SJCRH30 (cell line): ENCODE data around the gene CBX8. TPM values are rescaled to one million over a fixed set of nuclear protein-coding genes. Genes with fewer than 3 reads are reported as not detected.

Experiments
- DNase-seq, 2 experiments: peaks; one replicate each; pipeline ENCODE4 v3.0.0-alpha.2; 2015 to 2020
- H3K27ac ChIP-seq: fragments of 250-450 bp; sonication (Bioruptor Pico); 2 replicates; pipeline ENCODE4 v1.5.1; 2020; ENCODE audit warnings: mild to moderate bottlenecking, moderate library complexity
- H3K27me3 ChIP-seq: fragments of 250-450 bp; sonication (Bioruptor Pico); 2 replicates; pipeline ENCODE4 v1.5.1; 2020; ENCODE audit warnings: mild to moderate bottlenecking, moderate library complexity
- H3K36me3 ChIP-seq: fragments of 250-450 bp; sonication (Bioruptor Pico); 2 replicates; pipeline ENCODE4 v1.5.1; 2020; ENCODE audit warnings: mild to moderate bottlenecking, moderate library complexity
- H3K4me1 ChIP-seq: fragments of 250-450 bp; sonication (Bioruptor Pico); 2 replicates; pipeline ENCODE4 v1.5.1; 2020; ENCODE audit warnings: mild to moderate bottlenecking, moderate library complexity
- H3K4me3 ChIP-seq: fragments of 250-450 bp; sonication (Bioruptor Pico); 2 replicates; pipeline ENCODE4 v1.5.1; 2020; ENCODE audit warnings: mild to moderate bottlenecking, moderate library complexity
- H3K9me3 ChIP-seq: fragments of 250-450 bp; sonication (Bioruptor Pico); replicated peaks from 2 replicates; pipeline ENCODE4 v1.5.1; 2020; ENCODE audit warnings: mild to moderate bottlenecking, moderate library complexity
- total RNA-seq: library from RNA; depleted of rRNA; stranded (reverse); fragments of >200 nt; shearing (Covaris generic); gene quantifications from 2 replicates; pipeline ENCODE4 v1.2.3, GENCODE V29; 2014

Gene CBX8
- total RNA-seq, 1 experiment from 2014 or later, result 8.2 TPM

DNA sequence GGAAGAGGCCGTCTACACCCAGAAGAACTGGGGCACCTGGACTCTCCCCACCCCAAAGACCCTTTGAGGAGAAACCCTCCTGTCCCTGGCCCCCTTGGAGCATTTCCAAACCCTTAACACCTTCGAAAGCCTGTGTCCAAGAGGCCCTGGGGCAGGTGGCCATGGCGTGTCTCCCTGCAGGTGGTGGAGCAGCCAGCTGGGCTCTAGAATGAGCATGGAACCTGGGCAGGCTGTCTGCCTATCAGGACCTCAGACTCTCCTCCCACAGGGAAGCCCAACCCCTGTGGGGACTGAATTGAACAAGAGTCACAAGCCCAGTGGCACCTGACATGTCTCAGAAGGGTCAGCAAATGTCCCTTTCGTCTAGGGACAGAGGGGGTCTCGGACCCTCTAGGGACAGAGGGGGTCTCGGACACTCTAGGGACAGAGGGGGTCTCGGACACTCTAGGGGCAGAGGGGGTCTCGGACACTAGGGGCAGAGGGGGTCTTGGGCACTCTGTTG is 33.9 kb upstream of the CBX8 start:
- Histone ChIP-seq H3K9me3 (no peaks in the 10 kb centered on the region), H3K27me3 (no peaks in the 10 kb centered on the region), H3K27ac (no peak overlapping the region), H3K4me3 (no peak overlapping the region), H3K4me1 (no peaks in the 10 kb centered on the region), H3K36me3 (peaks cover 24% of the 10 kb centered on the region)
- no peak for DNase-seq

DNA sequence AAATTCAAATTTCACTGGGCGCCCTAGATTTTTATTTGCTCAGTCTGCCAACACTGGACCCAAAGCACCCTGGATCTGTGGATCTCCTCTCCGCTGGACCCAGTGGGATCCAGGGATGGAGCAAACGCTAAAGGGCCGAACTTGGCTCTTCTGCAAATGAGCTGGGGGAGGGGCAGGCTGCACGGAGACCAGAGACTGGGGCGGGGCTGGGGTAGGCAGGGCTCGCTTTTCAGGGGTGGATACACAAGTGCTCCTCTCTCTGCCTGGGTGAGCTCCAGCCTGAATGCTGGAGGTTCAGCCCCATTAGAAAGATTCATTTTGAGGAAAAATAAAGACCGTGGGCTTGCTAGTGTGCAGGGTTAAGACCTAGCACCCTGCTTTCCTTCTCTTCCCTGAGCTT is 33.4 kb upstream of the CBX8 start:
- H3K4me3 ChIP-seq, result no peak overlapping the region
- no peak for DNase-seq
- H3K4me1 ChIP-seq, result no peaks in the 10 kb centered on the region
- H3K27me3 ChIP-seq, result no peaks in the 10 kb centered on the region
- no peaks in the 10 kb centered on the region for H3K9me3 ChIP-seq
- H3K27ac ChIP-seq, result no peak overlapping the region
- H3K36me3 ChIP-seq, result peaks cover 18% of the 10 kb centered on the region

DNA sequence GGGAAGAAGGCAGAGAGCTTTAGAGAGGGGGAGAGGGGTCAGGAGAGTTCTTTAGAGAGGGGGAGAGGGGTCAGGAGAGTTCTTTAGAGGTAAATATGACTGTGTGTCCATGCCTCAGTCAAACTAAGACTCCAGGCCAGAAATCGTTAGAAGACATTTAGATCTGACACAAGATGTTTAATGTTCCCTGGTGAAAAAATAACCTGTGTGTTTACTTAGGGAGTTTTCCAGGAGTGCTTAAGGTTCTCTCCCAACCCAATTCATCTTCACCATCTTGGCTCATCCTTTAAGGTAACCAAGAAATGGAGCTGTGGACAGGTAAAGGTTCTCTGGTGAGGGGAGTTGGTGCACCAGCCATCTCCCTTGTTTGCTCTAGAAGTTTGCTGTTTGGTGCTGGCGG is 32.6 kb upstream of the CBX8 start:
- no peak overlapping the region for H3K4me3 ChIP-seq
- no peaks in the 10 kb centered on the region for H3K4me1 ChIP-seq
- H3K36me3 ChIP-seq, result peaks cover 10% of the 10 kb centered on the region
- H3K9me3 ChIP-seq, result no peaks in the 10 kb centered on the region
- H3K27ac ChIP-seq, result no peak overlapping the region
- no peaks in the 10 kb centered on the region for H3K27me3 ChIP-seq
- no peak for DNase-seq

DNA sequence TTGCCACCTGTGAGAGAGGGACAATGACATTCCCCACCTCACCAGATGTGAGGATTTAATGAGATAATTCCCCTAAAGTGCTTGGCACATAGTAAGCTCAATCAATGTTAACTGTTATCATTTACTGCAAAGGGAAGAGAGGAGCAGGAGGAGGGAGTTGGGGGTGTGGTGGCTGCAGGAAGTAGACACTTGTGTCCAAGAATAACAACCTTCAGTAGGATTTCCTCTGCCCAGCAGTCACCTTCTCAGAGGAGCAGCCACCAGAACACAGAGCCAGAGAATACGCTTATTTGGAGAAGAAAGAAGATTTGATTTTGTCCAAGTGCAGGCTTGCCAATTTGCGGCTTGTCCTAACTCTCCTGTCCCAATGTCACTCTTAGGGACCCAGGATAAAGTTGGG is 32.1 kb upstream of the CBX8 start:
- H3K27ac ChIP-seq, result no peak overlapping the region
- H3K36me3 ChIP-seq, result peaks cover 10% of the 10 kb centered on the region; the same call in 1 of the 2 replicates
- no peaks in the 10 kb centered on the region for H3K9me3 ChIP-seq
- H3K4me1 ChIP-seq, result no peaks in the 10 kb centered on the region
- H3K27me3 ChIP-seq, result no peaks in the 10 kb centered on the region
- DNase-seq, result no peak
- no peak overlapping the region for H3K4me3 ChIP-seq

DNA sequence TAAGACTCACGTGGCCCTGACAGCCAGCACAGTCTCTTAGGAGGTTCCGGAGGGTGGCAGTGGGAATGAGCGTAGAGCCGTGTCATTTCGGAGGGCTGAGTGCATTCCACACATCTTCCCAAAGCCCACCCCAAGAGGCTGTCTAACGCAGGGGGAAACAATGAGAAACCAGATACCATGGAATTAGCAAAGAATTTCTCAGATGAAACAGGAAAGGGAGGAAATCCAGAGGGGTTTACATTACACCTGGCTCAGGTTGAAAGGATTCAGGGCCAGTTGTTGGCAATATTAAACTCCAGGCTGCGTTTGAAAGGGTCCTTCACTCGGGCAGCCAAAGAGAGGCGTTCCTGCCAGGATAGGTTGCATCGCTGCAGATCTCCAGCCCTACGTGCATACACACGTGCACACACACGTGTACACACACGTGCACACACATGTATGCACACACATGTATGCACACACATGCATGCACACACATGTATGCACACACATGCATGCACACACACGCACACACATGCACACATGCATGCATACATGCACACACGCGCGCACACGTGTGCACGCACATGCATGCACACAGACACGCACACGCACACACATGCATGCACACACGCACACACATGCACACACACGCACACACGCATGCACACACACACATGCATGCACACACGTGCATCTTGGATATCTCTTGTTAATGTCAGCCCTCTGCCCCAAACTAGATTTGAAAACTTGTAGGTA is 30.1 kb upstream of the CBX8 start:
- Histone ChIP-seq H3K4me3 (no peak overlapping the region), H3K4me1 (no peaks in the 10 kb centered on the region), H3K27ac (no peak overlapping the region), H3K9me3 (no peaks in the 10 kb centered on the region), H3K27me3 (no peaks in the 10 kb centered on the region), H3K36me3 (no peaks in the 10 kb centered on the region)
- DNase-seq, result no peak

DNA sequence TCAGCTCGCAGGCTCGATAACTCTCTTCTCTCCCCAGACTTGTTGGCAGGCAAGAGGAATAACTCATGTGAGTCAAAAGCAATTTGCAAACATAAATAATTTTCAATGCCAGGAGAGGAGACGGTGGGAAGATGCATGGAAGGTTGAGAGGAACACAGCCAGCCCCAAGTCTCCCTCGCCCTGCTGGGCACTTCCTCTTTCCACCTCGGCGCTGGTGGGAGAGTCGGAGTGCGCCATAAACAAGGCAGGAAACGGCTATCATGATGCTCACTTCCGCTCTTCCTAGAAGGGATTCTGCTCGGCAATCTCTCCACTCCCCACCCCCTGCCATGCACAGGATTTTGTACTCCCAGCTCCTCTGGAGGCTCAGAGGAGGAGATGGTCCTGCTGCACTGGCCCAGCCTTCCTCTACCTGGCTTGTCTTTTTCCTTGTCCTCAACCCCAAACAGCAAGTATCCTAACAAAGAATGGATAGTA is 29.4 kb upstream of the CBX8 start:
- DNase-seq, result no peak

DNA sequence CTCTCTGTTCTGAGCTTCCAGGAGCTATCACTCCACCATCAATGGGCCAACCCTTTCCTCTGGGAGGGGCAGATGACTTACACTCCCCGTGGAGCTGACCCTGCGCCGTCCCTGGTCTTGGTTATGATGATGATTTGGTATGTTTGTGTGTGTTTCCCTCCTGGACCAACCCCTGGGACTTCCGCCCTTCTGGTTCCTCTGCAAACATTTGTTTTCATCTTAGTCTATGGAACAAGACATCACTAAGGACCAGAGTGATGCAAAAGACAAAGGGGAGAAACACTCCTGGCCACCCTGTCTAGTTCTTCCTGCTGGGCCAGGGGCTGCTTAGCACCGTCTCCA is 28.7 kb upstream of the CBX8 start:
- no peak overlapping the region for H3K27ac ChIP-seq

More for the DNA sequence above, 29.4 kb upstream of the CBX8 start:
- no peaks in the 10 kb centered on the region for H3K9me3 ChIP-seq
- no peak overlapping the region for H3K4me3 ChIP-seq
- H3K27me3 ChIP-seq, result no peaks in the 10 kb centered on the region
- no peaks in the 10 kb centered on the region for H3K36me3 ChIP-seq
- no peak overlapping the region for H3K27ac ChIP-seq
- peaks cover 3% of the 10 kb centered on the region; the same call in 1 of the 2 replicates for H3K4me1 ChIP-seq

DNA sequence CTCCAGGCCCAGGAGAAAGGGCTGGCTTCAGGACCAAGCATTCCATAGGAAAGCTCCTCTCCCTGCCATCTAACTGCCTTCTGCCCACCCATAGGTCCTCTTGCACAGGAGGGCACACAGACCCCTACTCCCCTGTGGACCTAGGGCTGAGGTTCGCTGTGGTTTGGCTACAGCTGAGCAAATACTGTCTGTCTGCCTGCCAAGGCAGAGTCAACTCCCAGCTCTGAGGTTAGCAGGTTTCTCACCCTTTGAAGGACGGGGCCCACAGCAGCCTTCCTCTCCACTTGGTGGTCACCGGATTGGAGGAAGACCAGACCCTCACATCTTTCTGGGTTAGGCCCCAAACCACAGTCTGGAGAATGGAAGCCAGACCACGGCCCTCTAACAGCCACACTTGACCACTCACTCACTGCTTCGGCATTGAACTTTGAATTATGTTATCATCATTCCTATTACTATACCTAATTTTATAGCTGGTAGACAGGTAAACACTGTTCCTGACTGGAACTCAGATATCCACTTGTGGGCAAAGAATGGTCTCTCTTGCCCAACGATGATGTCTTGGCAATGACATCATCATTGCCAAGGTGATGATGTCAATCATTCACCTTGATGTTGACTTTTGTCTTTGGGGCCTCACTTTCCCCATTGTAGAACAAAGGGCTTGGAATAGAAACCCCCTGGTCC is 28.2 kb upstream of the CBX8 start:
- no peaks in the 10 kb centered on the region for H3K9me3 ChIP-seq

More for the DNA sequence above, 28.7 kb upstream of the CBX8 start:
- H3K27me3 ChIP-seq, result no peaks in the 10 kb centered on the region
- DNase-seq, result no peak
- H3K9me3 ChIP-seq, result no peaks in the 10 kb centered on the region
- peaks cover 3% of the 10 kb centered on the region; the same call in 1 of the 2 replicates for H3K4me1 ChIP-seq
- H3K36me3 ChIP-seq, result no peaks in the 10 kb centered on the region
- no peak overlapping the region for H3K4me3 ChIP-seq

DNA sequence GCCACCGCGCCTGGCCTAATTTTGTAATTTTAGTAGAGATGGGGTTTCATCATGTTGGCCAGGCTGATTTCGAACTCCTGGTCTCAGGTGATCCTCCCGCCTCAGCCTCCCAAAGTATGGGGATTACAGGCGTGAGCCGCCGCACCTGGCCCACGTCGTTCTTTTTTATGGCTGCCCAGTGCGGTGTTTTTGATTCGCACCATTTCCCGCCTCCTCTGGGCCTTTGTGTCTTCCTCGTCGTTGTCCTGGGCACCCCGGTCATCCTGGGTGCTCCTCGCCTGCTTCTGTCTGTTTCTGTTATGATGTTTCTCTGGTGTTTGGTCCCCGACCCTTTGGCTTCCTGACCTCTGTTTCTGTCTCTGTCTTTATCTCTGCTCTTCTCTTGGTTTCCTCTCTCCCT is 27.4 kb upstream of the CBX8 start:
- Histone ChIP-seq H3K4me3 (no peak overlapping the region), H3K9me3 (no peaks in the 10 kb centered on the region), H3K27me3 (peaks cover 9% of the 10 kb centered on the region; the same call in 1 of the 2 replicates), H3K36me3 (no peaks in the 10 kb centered on the region), H3K4me1 (peaks cover 3% of the 10 kb centered on the region; the same call in 1 of the 2 replicates), H3K27ac (no peak overlapping the region)
- no peak for DNase-seq

More for the DNA sequence above, 28.2 kb upstream of the CBX8 start:
- Histone ChIP-seq H3K4me3 (no peak overlapping the region), H3K27ac (no peak overlapping the region), H3K27me3 (peaks cover 4% of the 10 kb centered on the region; the same call in 1 of the 2 replicates), H3K4me1 (peaks cover 3% of the 10 kb centered on the region; the same call in 1 of the 2 replicates), H3K36me3 (no peaks in the 10 kb centered on the region)
- no peak for DNase-seq

DNA sequence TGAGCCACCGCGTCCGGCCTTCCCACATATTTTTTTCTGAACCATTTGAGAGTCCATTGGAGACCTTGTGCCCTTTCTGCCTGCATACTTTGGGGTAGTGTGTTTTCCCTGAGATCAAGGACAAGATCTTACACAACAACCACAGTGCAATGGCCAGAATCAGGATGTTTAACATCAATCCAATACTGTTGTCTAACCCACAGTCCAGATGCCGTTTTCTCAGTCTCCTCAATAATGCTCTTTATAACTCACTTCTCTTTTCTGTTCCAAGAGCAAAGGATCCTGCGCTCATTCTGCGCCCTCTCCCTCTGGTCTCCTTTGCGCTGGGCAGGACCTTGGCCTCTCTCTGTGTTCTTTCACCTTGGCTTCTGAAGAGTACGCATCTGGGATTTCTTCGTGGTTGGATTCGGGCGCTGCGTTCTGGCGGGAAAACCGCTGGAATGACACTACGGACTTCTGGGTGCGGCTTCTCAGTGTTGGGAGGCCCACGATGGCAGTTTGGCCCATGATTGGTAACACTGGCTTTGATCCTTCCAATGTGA is 25.8 kb upstream of the CBX8 start:
- no peak for DNase-seq
- Histone ChIP-seq H3K27me3 (peaks cover 20% of the 10 kb centered on the region; the same call in 1 of the 2 replicates), H3K27ac (no peak overlapping the region), H3K36me3 (no peaks in the 10 kb centered on the region), H3K4me3 (no peak overlapping the region), H3K9me3 (no peaks in the 10 kb centered on the region), H3K4me1 (peaks cover 3% of the 10 kb centered on the region; the same call in 1 of the 2 replicates)

DNA sequence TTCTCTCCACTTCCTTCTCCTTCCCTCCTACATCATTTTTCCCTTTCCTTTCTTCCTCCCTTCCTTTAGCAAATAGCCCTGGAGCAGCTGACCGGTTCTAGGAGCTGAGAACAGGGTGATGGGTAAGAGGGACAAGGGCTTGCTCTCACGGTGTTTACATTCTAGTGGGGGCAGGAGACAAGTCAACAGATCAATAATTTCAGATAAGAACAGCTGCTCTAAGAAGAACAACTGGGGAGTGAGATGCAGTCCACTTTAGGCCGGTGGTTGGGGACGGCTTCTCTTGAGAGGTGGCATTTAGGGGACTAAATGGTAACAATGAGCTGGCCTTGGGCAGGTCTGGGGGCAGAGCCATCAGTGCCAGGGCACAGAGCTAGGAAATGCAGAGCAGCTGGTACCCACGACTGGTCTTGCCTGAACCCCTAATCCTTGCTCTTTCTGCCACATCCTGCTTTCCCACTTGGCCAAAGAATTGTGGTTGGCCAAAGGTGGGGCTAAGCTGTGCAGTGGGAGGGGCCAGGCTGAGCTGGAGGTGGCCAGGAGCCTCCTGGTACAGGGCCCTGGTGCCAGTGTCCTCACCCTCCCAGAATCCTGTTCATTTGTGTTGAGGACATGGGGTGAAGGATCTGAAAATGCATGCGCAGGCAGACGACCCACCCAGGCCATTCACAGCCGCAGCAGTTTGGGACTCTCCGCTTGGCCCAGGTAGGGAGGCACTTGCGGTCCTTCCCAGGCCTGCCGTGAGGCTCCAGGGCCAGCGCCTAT is 24.6 kb upstream of the CBX8 start:
- no peak overlapping the region for H3K4me3 ChIP-seq
- DNase-seq, result no peak
- H3K27me3 ChIP-seq, result peaks cover 24% of the 10 kb centered on the region; the same call in 1 of the 2 replicates
- no peak overlapping the region for H3K27ac ChIP-seq
- H3K4me1 ChIP-seq, result peaks cover 3% of the 10 kb centered on the region; the same call in 1 of the 2 replicates
- no peaks in the 10 kb centered on the region for H3K9me3 ChIP-seq
- no peaks in the 10 kb centered on the region for H3K36me3 ChIP-seq

DNA sequence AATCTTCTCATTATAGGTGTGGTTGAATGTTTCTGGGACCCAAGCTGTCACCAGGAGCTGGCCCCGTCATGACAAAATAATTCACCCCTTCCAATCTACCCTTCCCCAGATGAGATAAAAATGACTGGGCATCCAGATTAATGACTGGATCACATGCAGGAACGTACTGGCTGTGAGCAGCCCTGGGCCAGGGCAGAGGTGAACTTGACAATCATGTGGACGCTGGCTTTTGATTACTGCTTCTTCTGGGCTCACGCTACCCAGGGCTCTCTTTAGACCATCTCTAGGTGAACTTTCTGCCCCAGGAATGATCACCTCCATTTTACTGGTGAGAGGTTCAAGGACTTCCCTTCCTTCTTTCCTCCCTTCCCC is 24.1 kb upstream of the CBX8 start:
- H3K36me3 ChIP-seq, result no peaks in the 10 kb centered on the region
- H3K4me1 ChIP-seq, result peaks cover 3% of the 10 kb centered on the region; the same call in 1 of the 2 replicates
- no peak for DNase-seq
- peaks cover 26% of the 10 kb centered on the region; the same call in 1 of the 2 replicates for H3K27me3 ChIP-seq
- H3K4me3 ChIP-seq, result no peak overlapping the region
- H3K27ac ChIP-seq, result no peak overlapping the region
- no peaks in the 10 kb centered on the region for H3K9me3 ChIP-seq

DNA sequence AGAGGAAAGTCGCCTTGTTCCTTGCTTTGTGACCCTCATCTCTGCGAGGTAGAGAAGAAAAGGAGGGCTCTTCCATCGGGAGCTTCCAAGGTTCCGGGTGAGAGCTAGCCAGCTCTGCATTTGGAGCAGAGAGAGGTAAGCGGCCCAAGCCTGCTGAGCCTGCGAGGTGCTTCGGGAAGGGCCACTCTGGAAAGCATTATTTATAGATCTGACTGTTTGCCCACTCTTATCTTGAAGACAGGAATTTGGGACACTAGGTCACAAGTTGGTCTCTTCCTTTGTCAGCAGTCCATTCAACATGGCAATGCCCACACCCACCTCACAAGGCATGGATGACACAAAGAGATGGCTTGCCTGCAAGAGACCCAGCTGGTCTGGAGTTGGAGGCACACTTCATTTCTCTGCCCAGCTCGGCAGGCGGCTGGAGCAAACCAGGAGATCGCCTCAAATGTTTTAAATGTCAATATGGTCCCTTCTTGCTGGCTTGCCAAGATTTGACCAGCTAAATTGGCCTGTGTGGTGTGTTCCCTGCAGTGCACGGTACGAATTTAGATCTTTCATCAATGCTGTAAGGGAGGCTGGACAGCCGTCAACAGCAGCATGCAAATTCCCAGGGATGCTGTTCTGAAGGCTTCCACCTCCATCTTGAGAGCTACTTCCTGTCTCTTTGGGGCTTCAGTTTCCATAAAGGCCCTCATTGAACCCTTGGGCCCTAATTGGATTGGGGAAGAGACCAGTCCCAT is 22.8 kb upstream of the CBX8 start:
- DNase-seq, result no peak
- Histone ChIP-seq H3K4me1 (peaks cover 3% of the 10 kb centered on the region; the same call in 1 of the 2 replicates), H3K36me3 (no peaks in the 10 kb centered on the region), H3K9me3 (no peaks in the 10 kb centered on the region), H3K27ac (no peak overlapping the region), H3K27me3 (peaks cover 26% of the 10 kb centered on the region; the same call in 1 of the 2 replicates), H3K4me3 (no peak overlapping the region)

DNA sequence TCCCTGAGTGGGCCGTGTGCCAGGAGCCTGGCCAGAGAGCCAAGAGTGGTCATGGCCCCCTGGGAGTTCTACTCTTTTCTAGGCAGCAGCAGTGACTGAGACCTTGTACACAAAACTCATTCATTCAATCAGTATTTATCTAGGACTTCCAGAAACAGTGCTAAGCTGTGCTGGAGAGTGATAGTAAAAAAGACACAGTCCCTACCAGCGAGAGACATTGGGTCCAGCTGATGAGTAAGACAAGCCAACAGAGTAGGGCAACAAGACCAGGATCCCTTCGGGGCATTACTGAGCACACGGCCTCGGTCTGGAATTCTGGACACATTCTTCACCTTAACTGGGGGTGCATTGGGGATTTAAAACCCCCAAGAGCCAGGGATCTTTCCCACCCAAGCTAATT is 22.2 kb upstream of the CBX8 start:
- Histone ChIP-seq H3K9me3 (no peaks in the 10 kb centered on the region), H3K27me3 (peaks cover 26% of the 10 kb centered on the region; the same call in 1 of the 2 replicates), H3K4me1 (peaks cover 8% of the 10 kb centered on the region), H3K27ac (no peak overlapping the region), H3K4me3 (no peak overlapping the region), H3K36me3 (no peaks in the 10 kb centered on the region)
- DNase-seq, result no peak
